ENCODE results near the gene TENM4. TPM values are rescaled to one million over a fixed set of nuclear protein-coding genes. Genes with fewer than 3 reads are reported as not detected.

TENM4 gene
- polyA plus RNA-seq, 1 of the 3 experiments (the other 2 are of a cell fraction) = 16.7 TPM

GRCh38 chr11:79200398-79201070 lies 240.3 kb downstream of the TENM4 start (continued):
- no peak for TF ChIP-seq REST (IDR thresholded peaks at IDR 0.05; ENCODE audit: low read depth, low read length)
- no peak for TF ChIP-seq ZBTB33 (IDR thresholded peaks at IDR 0.05; ENCODE audit: borderline replicate concordance, low read depth)
- TF ChIP-seq GABPA (IDR thresholded peaks at IDR 0.05; ENCODE audit: low read depth) = no peak
- TF ChIP-seq RFX5 (IDR thresholded peaks at IDR 0.05; ENCODE audit: low read length) = no peak
- no peak for TF ChIP-seq USF1 (IDR thresholded peaks at IDR 0.05; ENCODE audit: borderline replicate concordance, low read depth)
- no peak for TF ChIP-seq NRF1 (IDR thresholded peaks at IDR 0.05; ENCODE audit: low read depth, low read length)
- TF ChIP-seq RAD21 (IDR thresholded peaks at IDR 0.05; ENCODE audit: low read length) = no peak
- TF ChIP-seq MEF2A (IDR thresholded peaks at IDR 0.05; ENCODE audit: borderline replicate concordance, low read depth) = no peak

- no peaks in the 10 kb centered on the region for H3K4me1 ChIP-seq (ENCODE audit: control insufficient read depth in 1 of 2, insufficient read depth in 2 of 2, low read depth in 1 of 2, low read length in 1 of 2)
- DNase-seq = no peak
- no peaks in the 10 kb centered on the region for H3F3A ChIP-seq (replicated peaks; ENCODE audit: insufficient read depth)
- no peaks in the 10 kb centered on the region for H3K27me3 ChIP-seq (ENCODE audit: insufficient read depth)
- H3K4me3 ChIP-seq (ENCODE audit: low read depth in 2 of 2, low read length in 1 of 2) = no peak overlapping the region
- H3K27ac ChIP-seq (ENCODE audit: low read depth in 2 of 2, low read length in 1 of 2) = no peak overlapping the region
- POLR2A ChIA-PET = no interaction called here
- no peak overlapping the region for H3K4me2 ChIP-seq
- CTCF ChIA-PET = interaction anchor here (0.6 kb wide), 1 partner anchor 522 kb away, joined by 3 read pairs; no protein-coding TSS in a partner anchor
- H3K9ac ChIP-seq = no peak overlapping the region
- H3K36me3 ChIP-seq (replicated peaks in 1 of 2; ENCODE audit: control insufficient read depth in 1 of 2, insufficient read depth in 2 of 2, low read length in 1 of 2) = no peaks in the 10 kb centered on the region
- 85% methylated on average over 7 of the region's 7 CpGs for WGBS (ENCODE audit: low lambda C conversion rate)
- TF ChIP-seq EP300 (IDR thresholded peaks at IDR 0.05; ENCODE audit: borderline replicate concordance in 1 of 2, low read depth in 1 of 2, low read length in 1 of 2) = no peak
- TF ChIP-seq USF1 (IDR thresholded peaks at IDR 0.05; ENCODE audit: borderline replicate concordance, low read depth) = no peak
- no peak for TF ChIP-seq ZBTB33 (IDR thresholded peaks at IDR 0.05; ENCODE audit: borderline replicate concordance, low read depth)
- no peak for TF ChIP-seq TEAD4 (IDR thresholded peaks at IDR 0.05; ENCODE audit: borderline replicate concordance, insufficient read depth)
- no peak for TF ChIP-seq EZH2phosphoT487 (IDR thresholded peaks at IDR 0.05; ENCODE audit: borderline replicate concordance, low read depth)
- TF ChIP-seq MXI1 (IDR thresholded peaks at IDR 0.05; ENCODE audit: low read depth, low read length) = no peak
- TF ChIP-seq SMC3 (IDR thresholded peaks at IDR 0.05; ENCODE audit: low read depth, low read length) = no peak
- no peak for TF ChIP-seq USF2 (IDR thresholded peaks at IDR 0.05; ENCODE audit: borderline replicate concordance, low read depth, low read length)
- no peak for TF ChIP-seq CTCF (IDR thresholded peaks at IDR 0.05)
- no peaks in the 10 kb centered on the region for H3K9me2 ChIP-seq
- no peaks in the 10 kb centered on the region for H4K20me1 ChIP-seq (ENCODE audit: insufficient read depth)
- no peak overlapping the region for H2AFZ ChIP-seq (ENCODE audit: low read depth)
- no peaks in the 10 kb centered on the region for H3K79me2 ChIP-seq (ENCODE audit: insufficient read depth)
- no peaks in the 10 kb centered on the region for H3K9me3 ChIP-seq
Measured at GRCh38 chr11:79199729-79200354, 241.0 kb downstream of the TENM4 start.

Measured in SK-N-SH (cell line).